Keratinocyte (primary cell): ENCODE data around the gene CANX. TPM values are rescaled to one million over a fixed set of nuclear protein-coding genes. Genes with fewer than 3 reads are reported as not detected.

ENCODE experiments used
- DNase-seq: peaks from one replicate; pipeline ENCODE4 v3.0.0-alpha.2; 2011; ENCODE audit warnings: low read depth, missing footprints, low spot score
- FAIRE-seq: peaks from 2 replicates; lab custom pipeline; 2011; peaks lifted over from hg19 to GRCh38; lab: Jason Lieb, UNC
- H2AFZ ChIP-seq: 2 replicates; pipeline ENCODE4 v1.6.0; 2012; ENCODE audit warnings: low read length, control low read depth, inconsistent platforms; ENCODE audit not compliant: control insufficient read depth
- H3K27ac ChIP-seq: 2 replicates; pipeline ENCODE4 v1.5.1; 2011; ENCODE audit warnings: low read length; ENCODE audit not compliant: control insufficient read depth, insufficient read depth
- H3K27me3 ChIP-seq: 3 replicates; pipeline ENCODE4 v1.6.0; 2011; ENCODE audit warnings: low read length; ENCODE audit not compliant: control insufficient read depth, insufficient read depth; ENCODE audit errors: extremely low read depth
- H3K36me3 ChIP-seq, 2 experiments: 2 replicates in 1 of 2; 3 replicates in 1 of 2; pipeline ENCODE4 v1.5.1; 2011; ENCODE audit warnings: low read length in 2 of 2, mild to moderate bottlenecking in 1 of 2; ENCODE audit not compliant: control insufficient read depth in 2 of 2, insufficient read depth in 2 of 2; ENCODE audit errors: extremely low read depth in 1 of 2
- H3K4me1 ChIP-seq: 3 replicates; pipeline ENCODE4 v1.5.1; 2011; ENCODE audit warnings: low read length; ENCODE audit not compliant: control insufficient read depth, insufficient read depth; ENCODE audit errors: extremely low read depth
- H3K4me2 ChIP-seq: 3 replicates; pipeline ENCODE4 v1.6.0; 2011; ENCODE audit warnings: low read depth, low read length; ENCODE audit not compliant: control insufficient read depth, insufficient read depth; ENCODE audit errors: extremely low read depth
- H3K4me3 ChIP-seq, 3 experiments: fragments of 200-600 bp in 1 of 3; sonication (generic) in 1 of 3; 2 replicates in 2 of 3; 3 replicates in 1 of 3; pipeline ENCODE4 v1.5.1; 2011 to 2016; ENCODE audit warnings: low read length in 3 of 3, mild to moderate bottlenecking in 3 of 3, control low read depth in 2 of 3, inconsistent platforms in 1 of 3, low read depth in 1 of 3, mixed read lengths in 1 of 3, mixed run types in 1 of 3, moderate library complexity in 1 of 3; ENCODE audit not compliant: control insufficient read depth in 2 of 3, insufficient read depth in 2 of 3; ENCODE audit errors: extremely low read depth in 1 of 3
- H3K79me2 ChIP-seq: 2 replicates; pipeline ENCODE4 v1.6.0; 2012; ENCODE audit warnings: low read length; ENCODE audit not compliant: control insufficient read depth, insufficient read depth
- H3K9ac ChIP-seq: 3 replicates; pipeline ENCODE4 v1.6.0; 2011; ENCODE audit warnings: low read length; ENCODE audit not compliant: control insufficient read depth, insufficient read depth; ENCODE audit errors: extremely low read depth
- H3K9me1 ChIP-seq: 3 replicates; pipeline ENCODE4 v1.6.0; 2011; ENCODE audit warnings: low read length; ENCODE audit not compliant: control insufficient read depth, insufficient read depth; ENCODE audit errors: extremely low read depth
- H3K9me3 ChIP-seq: 2 replicates; pipeline ENCODE4 v1.5.1; 2012; ENCODE audit warnings: low read depth, low read length; ENCODE audit not compliant: control insufficient read depth
- H4K20me1 ChIP-seq: 3 replicates; pipeline ENCODE4 v1.6.0; 2011; ENCODE audit warnings: low read length; ENCODE audit not compliant: control insufficient read depth, insufficient read depth; ENCODE audit errors: extremely low read depth
- EZH2 ChIP-seq: IDR thresholded peaks from one replicate; pipeline ENCODE4 v1.6.1; 2012; ENCODE audit warnings: inconsistent platforms, mild to moderate bottlenecking, low read length, moderate library complexity
- dilution Hi-C: fragments of 300-500 bp; cut with MboI; formaldehyde crosslinking; loops from one replicate; pipeline ENCODE4 v1.7.0; 2020; ENCODE audit warnings: low sequenced_read_pairs; ENCODE audit not compliant: extremely low pct_ligation_motif_present
- polyA plus RNA-seq, 5 experiments: library from polyadenylated mRNA; depleted of rRNA in 3 of 5; stranded (reverse) in 3 of 5; stranded (forward) in 1 of 5; unstranded in 1 of 5; fragments of >200 nt; gene quantifications; 1 replicate in 1 of 5; 2 replicates in 3 of 5; 3 replicates in 1 of 5; pipeline versions ENCODE4 v1.2.1 to v1.2.3, GENCODE V29; 2011 to 2012; ENCODE audit warnings: missing spikeins in 2 of 5, low read depth in 1 of 5, low replicate concordance in 1 of 5
- TF ChIP-seq, protein P1 (sequence below), 3 experiments: IDR thresholded peaks in 1 of 3; conservative IDR thresholded peaks in 1 of 3; optimal IDR thresholded peaks in 1 of 3; 2 replicates in 2 of 3; 3 replicates in 1 of 3; pipeline versions ENCODE3 to v1.5.1; 2011; ENCODE audit warnings: low read length in 3 of 3, mild to moderate bottlenecking in 3 of 3, moderate library complexity in 2 of 3, control low read depth in 1 of 3, inconsistent platforms in 1 of 3; ENCODE audit not compliant: insufficient read depth in 2 of 3; ENCODE audit errors: extremely low read depth in 1 of 3

The CANX gene
- polyA plus RNA-seq, 1 donor (not counting 4 experiments of a cell fraction or from before 2014, with no cell fraction given): 720 TPM

- peaks cover 2% of the 10 kb centered on the region for H4K20me1 ChIP-seq
- FAIRE-seq (no peak), DNase-seq (no peak)
- H3K27ac ChIP-seq: no peak overlapping the region
- no peaks in the 10 kb centered on the region for H3K9me3 ChIP-seq
- no peaks in the 10 kb centered on the region for H3K9me1 ChIP-seq
- no peaks in the 10 kb centered on the region for H3K4me1 ChIP-seq
- TF ChIP-seq, protein P1, sequence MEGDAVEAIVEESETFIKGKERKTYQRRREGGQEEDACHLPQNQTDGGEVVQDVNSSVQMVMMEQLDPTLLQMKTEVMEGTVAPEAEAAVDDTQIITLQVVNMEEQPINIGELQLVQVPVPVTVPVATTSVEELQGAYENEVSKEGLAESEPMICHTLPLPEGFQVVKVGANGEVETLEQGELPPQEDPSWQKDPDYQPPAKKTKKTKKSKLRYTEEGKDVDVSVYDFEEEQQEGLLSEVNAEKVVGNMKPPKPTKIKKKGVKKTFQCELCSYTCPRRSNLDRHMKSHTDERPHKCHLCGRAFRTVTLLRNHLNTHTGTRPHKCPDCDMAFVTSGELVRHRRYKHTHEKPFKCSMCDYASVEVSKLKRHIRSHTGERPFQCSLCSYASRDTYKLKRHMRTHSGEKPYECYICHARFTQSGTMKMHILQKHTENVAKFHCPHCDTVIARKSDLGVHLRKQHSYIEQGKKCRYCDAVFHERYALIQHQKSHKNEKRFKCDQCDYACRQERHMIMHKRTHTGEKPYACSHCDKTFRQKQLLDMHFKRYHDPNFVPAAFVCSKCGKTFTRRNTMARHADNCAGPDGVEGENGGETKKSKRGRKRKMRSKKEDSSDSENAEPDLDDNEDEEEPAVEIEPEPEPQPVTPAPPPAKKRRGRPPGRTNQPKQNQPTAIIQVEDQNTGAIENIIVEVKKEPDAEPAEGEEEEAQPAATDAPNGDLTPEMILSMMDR (optimal IDR thresholded peaks at IDR 0.05 in 1 of 3, IDR thresholded peaks at IDR 0.05 in 1 of 3, conservative IDR thresholded peaks at IDR 0.05 in 1 of 3; ENCODE audit: extremely low read depth in 1 of 3, insufficient read depth in 2 of 3, low read length in 3 of 3): no peak
- TF ChIP-seq EZH2: no peak
- dilution Hi-C loops: no loop called here
- H3K79me2 ChIP-seq: no peaks in the 10 kb centered on the region
- peaks cover 10 to 18% of the 10 kb centered on the region in 2 experiments for H3K36me3 ChIP-seq
- no peak overlapping the region for H3K4me2 ChIP-seq
- no peak overlapping the region for H2AFZ ChIP-seq
- no peaks in the 10 kb centered on the region for H3K27me3 ChIP-seq
- H3K4me3 ChIP-seq: no peak overlapping the region
- no peak overlapping the region for H3K9ac ChIP-seq
These were observed 81.6 kb downstream of the CANX start for GRCh38 chr5:179780362-179780761.

Other genes with a start within 250 kb of the CANX start
- 21.4 to 25.2 TPM (median 21.9 TPM) in 3 replicates for gene RUFY1, start 148.4 kb upstream of the CANX start, polyA plus RNA-seq
- gene HNRNPH1, start 75.3 kb upstream of the CANX start, polyA plus RNA-seq: 201 to 431 TPM (median 222 TPM) in 3 replicates
- gene CBY3, start 17.9 kb upstream of the CANX start, polyA plus RNA-seq: not detected in 3 replicates
- gene MAML1, start 33.9 kb downstream of the CANX start, polyA plus RNA-seq: 3.2 to 6.0 TPM (median 4.9 TPM) in 3 replicates
- gene LTC4S, start 95.0 kb downstream of the CANX start, polyA plus RNA-seq: 0.30 TPM in 1 of 3 replicates, not detected in the others
- gene MGAT4B, start 107.9 kb downstream of the CANX start, polyA plus RNA-seq: 69.8 to 173 TPM (median 89.1 TPM) in 3 replicates
- gene SQSTM1, start 121.9 kb downstream of the CANX start, polyA plus RNA-seq: 75.7 to 170 TPM (median 116 TPM) in 3 replicates
- 12.3 to 19.9 TPM (median 14.9 TPM) in 3 replicates for gene MRNIP, start 159.8 kb downstream of the CANX start, polyA plus RNA-seq
- 51.4 to 69.2 TPM (median 61.0 TPM) in 3 replicates for gene TBC1D9B, start 208.9 kb downstream of the CANX start, polyA plus RNA-seq